ENCODE data around the gene REPS1. TPM values are rescaled to one million over a fixed set of nuclear protein-coding genes. Genes with fewer than 3 reads are reported as not detected.

Gene REPS1
- polyA plus RNA-seq, 1 of the 3 experiments (the other 2 are of a cell fraction), result 26.2 TPM

DNA sequence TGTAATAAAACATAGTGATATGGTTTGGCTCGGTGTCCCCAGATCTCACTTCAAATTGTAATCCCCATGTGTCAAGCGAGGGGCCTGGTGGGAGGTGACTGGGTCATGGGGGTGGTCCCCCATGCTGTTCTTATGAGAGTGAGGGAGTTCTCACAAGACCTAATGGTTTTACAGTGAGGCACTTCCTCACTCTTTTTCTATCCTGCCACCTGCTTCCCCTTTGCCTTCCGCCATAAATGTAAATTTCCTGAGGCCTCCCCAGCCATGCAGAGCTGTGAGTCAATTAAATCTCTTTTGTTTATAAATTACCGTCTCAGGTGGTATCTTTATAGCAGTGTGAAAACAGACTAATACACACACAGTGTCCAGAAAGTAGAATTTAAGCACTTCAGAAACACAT lies 78.5 kb downstream of the REPS1 start:
- no peak overlapping the region for H3K27ac ChIP-seq (ENCODE audit: low read depth in 2 of 2, low read length in 1 of 2)
- no peak overlapping the region for H3K4me3 ChIP-seq (ENCODE audit: low read depth in 2 of 2, low read length in 1 of 2)
- 76% methylated on average over 4 of the region's 4 CpGs for WGBS (ENCODE audit: low lambda C conversion rate)
- H3K27me3 ChIP-seq (ENCODE audit: insufficient read depth), result no peaks in the 10 kb centered on the region
- ChIA-PET POLR2A (no interaction called here), CTCF (no interaction called here)
- peaks cover 54 to 62% of the 10 kb centered on the region in 2 experiments for H3K36me3 ChIP-seq (replicated peaks in 1 of 2; ENCODE audit: control insufficient read depth in 1 of 2, insufficient read depth in 2 of 2, low read length in 1 of 2)
- no peaks in the 10 kb centered on the region for H3K79me2 ChIP-seq (ENCODE audit: insufficient read depth)
- no peak overlapping the region for H2AFZ ChIP-seq (ENCODE audit: low read depth)
- TF ChIP-seq SIN3A (IDR thresholded peaks at IDR 0.05; ENCODE audit: borderline replicate concordance, low read depth, low read length) (no peak), RAD21 (IDR thresholded peaks at IDR 0.05; ENCODE audit: low read length) (no peak)
- H3F3A ChIP-seq (replicated peaks; ENCODE audit: insufficient read depth), result no peaks in the 10 kb centered on the region
- H4K20me1 ChIP-seq (ENCODE audit: insufficient read depth), result no peaks in the 10 kb centered on the region
- H3K4me2 ChIP-seq, result no peak overlapping the region
- no peak for DNase-seq
- H3K9ac ChIP-seq, result no peak overlapping the region
- H3K9me3 ChIP-seq, result no peaks in the 10 kb centered on the region
- H3K9me2 ChIP-seq, result no peaks in the 10 kb centered on the region
- H3K4me1 ChIP-seq (ENCODE audit: control insufficient read depth in 1 of 2, insufficient read depth in 2 of 2, low read depth in 1 of 2, low read length in 1 of 2), result no peaks in the 10 kb centered on the region

- H3K4me2 ChIP-seq, result no peak overlapping the region
- no peak overlapping the region for H3K9ac ChIP-seq
- no peak for TF ChIP-seq EZH2phosphoT487 (IDR thresholded peaks at IDR 0.05; ENCODE audit: borderline replicate concordance, low read depth)
- TF ChIP-seq, protein P1, sequence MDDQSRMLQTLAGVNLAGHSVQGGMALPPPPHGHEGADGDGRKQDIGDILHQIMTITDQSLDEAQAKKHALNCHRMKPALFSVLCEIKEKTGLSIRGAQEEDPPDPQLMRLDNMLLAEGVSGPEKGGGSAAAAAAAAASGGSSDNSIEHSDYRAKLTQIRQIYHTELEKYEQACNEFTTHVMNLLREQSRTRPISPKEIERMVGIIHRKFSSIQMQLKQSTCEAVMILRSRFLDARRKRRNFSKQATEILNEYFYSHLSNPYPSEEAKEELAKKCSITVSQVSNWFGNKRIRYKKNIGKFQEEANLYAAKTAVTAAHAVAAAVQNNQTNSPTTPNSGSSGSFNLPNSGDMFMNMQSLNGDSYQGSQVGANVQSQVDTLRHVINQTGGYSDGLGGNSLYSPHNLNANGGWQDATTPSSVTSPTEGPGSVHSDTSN (IDR thresholded peaks at IDR 0.05), result no peak
- no peak for TF ChIP-seq USF1 (IDR thresholded peaks at IDR 0.05; ENCODE audit: borderline replicate concordance, low read depth)
- no peaks in the 10 kb centered on the region for H4K20me1 ChIP-seq (ENCODE audit: insufficient read depth)
- peaks cover 6% of the 10 kb centered on the region for H3F3A ChIP-seq (replicated peaks; ENCODE audit: insufficient read depth)
- no peaks in the 10 kb centered on the region for H3K9me3 ChIP-seq
- no peak overlapping the region for H2AFZ ChIP-seq (ENCODE audit: low read depth)
- H3K79me2 ChIP-seq (ENCODE audit: insufficient read depth), result no peaks in the 10 kb centered on the region
- ChIA-PET POLR2A (no interaction called here), CTCF (no interaction called here)
- DNase-seq, result no peak
- H3K9me2 ChIP-seq, result no peaks in the 10 kb centered on the region
- no peaks in the 10 kb centered on the region for H3K4me1 ChIP-seq (ENCODE audit: control insufficient read depth in 1 of 2, insufficient read depth in 2 of 2, low read depth in 1 of 2, low read length in 1 of 2)
- H3K4me3 ChIP-seq (ENCODE audit: low read depth in 2 of 2, low read length in 1 of 2), result no peak overlapping the region
- H3K27ac ChIP-seq (ENCODE audit: low read depth in 2 of 2, low read length in 1 of 2), result no peak overlapping the region
- no peaks in the 10 kb centered on the region for H3K27me3 ChIP-seq (ENCODE audit: insufficient read depth)
- peaks cover 68 to 72% of the 10 kb centered on the region in 2 experiments for H3K36me3 ChIP-seq (replicated peaks in 1 of 2; ENCODE audit: control insufficient read depth in 1 of 2, insufficient read depth in 2 of 2, low read length in 1 of 2)
- WGBS (ENCODE audit: low lambda C conversion rate), result 94% methylated on average over 7 of the region's 7 CpGs
Measured at GRCh38 chr6:138907167-138907566, 80.9 kb downstream of the REPS1 start.

DNA sequence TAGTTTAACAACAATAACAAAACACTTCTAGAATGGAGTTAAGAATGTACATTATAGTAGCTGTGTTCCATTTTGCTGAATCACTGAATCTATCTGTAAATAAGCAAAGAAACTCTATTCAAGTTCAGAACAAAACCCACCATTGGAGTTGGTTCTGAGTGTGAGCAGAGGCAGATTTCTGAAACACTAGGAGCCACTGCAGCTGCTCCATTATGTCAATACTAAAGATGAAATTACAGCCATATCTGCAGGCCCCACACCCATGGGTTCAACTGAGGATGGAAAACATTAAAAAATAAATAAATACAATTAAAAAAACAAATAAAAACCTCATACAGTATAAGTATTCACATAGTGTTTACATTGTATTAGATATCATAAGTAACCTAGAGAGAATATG lies 91.0 kb downstream of the REPS1 start:
- Histone ChIP-seq H3K27ac (ENCODE audit: low read depth in 2 of 2, low read length in 1 of 2) (no peak overlapping the region), H3K4me1 (ENCODE audit: control insufficient read depth in 1 of 2, insufficient read depth in 2 of 2, low read depth in 1 of 2, low read length in 1 of 2) (no peaks in the 10 kb centered on the region), H4K20me1 (ENCODE audit: insufficient read depth) (no peaks in the 10 kb centered on the region), H3K9me2 (no peaks in the 10 kb centered on the region), H3K9me3 (no peaks in the 10 kb centered on the region), H3K4me3 (ENCODE audit: low read depth in 2 of 2, low read length in 1 of 2) (no peak overlapping the region), H3F3A (replicated peaks; ENCODE audit: insufficient read depth) (no peaks in the 10 kb centered on the region), H3K4me2 (no peak overlapping the region), H2AFZ (ENCODE audit: low read depth) (no peak overlapping the region), H3K9ac (no peak overlapping the region), H3K79me2 (ENCODE audit: insufficient read depth) (no peaks in the 10 kb centered on the region), H3K36me3 (replicated peaks in 1 of 2; ENCODE audit: control insufficient read depth in 1 of 2, insufficient read depth in 2 of 2, low read length in 1 of 2) (peaks cover 8 to 15% of the 10 kb centered on the region in 2 experiments), H3K27me3 (ENCODE audit: insufficient read depth) (no peaks in the 10 kb centered on the region)
- no peak for DNase-seq
- POLR2A ChIA-PET, result no interaction called here
- no peak for TF ChIP-seq MXI1 (IDR thresholded peaks at IDR 0.05; ENCODE audit: low read depth, low read length)
- no peak for TF ChIP-seq SIN3A (IDR thresholded peaks at IDR 0.05; ENCODE audit: borderline replicate concordance, low read depth, low read length)
- no peak for TF ChIP-seq TCF12 (IDR thresholded peaks at IDR 0.05)
- CTCF ChIA-PET, result interaction anchor here (1.6 kb wide), 1 partner anchor 8 kb away, joined by 6 read pairs; no protein-coding TSS in a partner anchor
